A549 (cell line): ENCODE results near the gene AKAP8L. TPM values are rescaled to one million over a fixed set of nuclear protein-coding genes. Genes with fewer than 3 reads are reported as not detected.

ENCODE experiments used
- ATAC-seq, 2 experiments: fragments of 200-7000 bp in 1 of 2; fragments of >200 bp in 1 of 2; cut with Nextera tagmentation in 1 of 2; cut with Tn5 transposase in 1 of 2; 3 replicates each; pipeline versions ENCODE4 v1.8.0 to v1.9.1; 2018 to 2020; ENCODE audit warnings: mild to moderate bottlenecking in 1 of 2, moderate library complexity in 1 of 2
- CTCF ChIA-PET: fragments of 300-600 bp; sonication (Branson Sonifier 250); formaldehyde crosslinking; extraction: SDS; loops from one replicate; lab custom pipeline; 2021; ENCODE audit warnings: antibody characterized with exemption, inconsistent platforms; lab: Yijun Ruan, JAX
- POLR2A ChIA-PET: fragments of 350-600 bp; formaldehyde crosslinking; extraction: SDS; loops from one replicate; lab custom pipeline; 2021; ENCODE audit warnings: antibody characterized with exemption, inconsistent platforms; lab: Yijun Ruan, JAX
- DNase-seq, 2 experiments: peaks; one replicate each; pipeline versions ENCODE4 v3.0.0 to v3.0.0-alpha.2; 2011 to 2016; ENCODE audit warnings: low read depth in 1 of 2, low spot score in 1 of 2
- FAIRE-seq: peaks from 2 replicates; lab custom pipeline; 2011; peaks lifted over from hg19 to GRCh38; lab: Jason Lieb, UNC
- H3K27ac ChIP-seq, 2 experiments: fragments of >200 bp; sonication (Bioruptor Twin); formaldehyde crosslinking; 3 replicates each; pipeline ENCODE4 v1.5.1; 2016 to 2017
- H3K4me1 ChIP-seq: fragments of >200 bp; sonication (Bioruptor Twin); formaldehyde crosslinking; 3 replicates; pipeline ENCODE4 v1.6.1; 2016
- H3K4me2 ChIP-seq: fragments of >200 bp; sonication (Bioruptor Twin); formaldehyde crosslinking; 3 replicates; pipeline ENCODE4 v1.6.1; 2016
- H3K4me3 ChIP-seq: fragments of >200 bp; sonication (Bioruptor Twin); formaldehyde crosslinking; 3 replicates; pipeline ENCODE4 v1.5.1; 2016
- H3K9me3 ChIP-seq: fragments of >200 bp; sonication (Bioruptor Twin); formaldehyde crosslinking; 3 replicates; pipeline ENCODE4 v1.6.1; 2016
- CHD4 ChIP-seq: fragments of 200-600 bp; sonication (generic); IDR thresholded peaks from 2 replicates; pipeline ENCODE4 v1.6.1; 2016; ENCODE audit warnings: antibody characterized with exemption, mild to moderate bottlenecking, borderline replicate concordance
- E2F6 ChIP-seq: IDR thresholded peaks from 2 replicates; pipeline ENCODE4 v1.6.1; 2012; ENCODE audit warnings: low read depth, borderline replicate concordance
- EHF ChIP-seq: fragments of 250-450 bp; sonication (Bioruptor Pico); IDR thresholded peaks from 2 replicates; pipeline ENCODE4 v1.5.0; 2020; ENCODE audit warnings: mild to moderate bottlenecking
- ESRRA ChIP-seq: fragments of 150-350 bp; IDR thresholded peaks from 2 replicates; pipeline ENCODE4 v1.6.1; 2014; ENCODE audit warnings: mild to moderate bottlenecking, low read length, borderline replicate concordance
- FOXS1 ChIP-seq: fragments of 250-450 bp; sonication (Bioruptor Pico); IDR thresholded peaks from 2 replicates; pipeline ENCODE4 v1.5.0; 2020; ENCODE audit warnings: mild to moderate bottlenecking, moderate library complexity
- KDM1A ChIP-seq: fragments of 200-600 bp; sonication (generic); IDR thresholded peaks from 2 replicates; pipeline ENCODE4 v1.6.1; 2016; ENCODE audit warnings: low read depth, mild to moderate bottlenecking
- KDM5A ChIP-seq: fragments of 200-600 bp; sonication (generic); IDR thresholded peaks from 2 replicates; pipeline ENCODE4 v1.6.1; 2016; ENCODE audit warnings: antibody characterized with exemption, mild to moderate bottlenecking
- MAZ ChIP-seq: fragments of 150-350 bp; IDR thresholded peaks from 2 replicates; pipeline ENCODE4 v1.6.1; 2014; ENCODE audit warnings: antibody characterized with exemption, low read depth, low read length, borderline replicate concordance
- MYC ChIP-seq: IDR thresholded peaks from 2 replicates; pipeline ENCODE4 v1.6.1; 2012; ENCODE audit warnings: mild to moderate bottlenecking, inconsistent platforms, low read length, improper control_type of control experiment, borderline replicate concordance
- NR3C1 ChIP-seq: fragments of >200 bp; sonication (Bioruptor Twin); formaldehyde crosslinking; IDR thresholded peaks from 3 replicates; pipeline ENCODE4 v1.6.1; 2017
- PBX3 ChIP-seq: IDR thresholded peaks from 2 replicates; pipeline ENCODE4 v1.6.1; 2012
- POLR2AphosphoS2 ChIP-seq: conservative IDR thresholded peaks from 2 replicates; pipeline ENCODE4 v1.6.1; 2012; ENCODE audit warnings: low read length, improper control_type of control experiment, inconsistent platforms
- RARB ChIP-seq: fragments of 250-450 bp; sonication (Bioruptor Pico); IDR thresholded peaks from 2 replicates; pipeline ENCODE4 v1.8.0; 2021; ENCODE audit warnings: mild to moderate bottlenecking, moderate library complexity
- RCOR1 ChIP-seq: fragments of 150-350 bp; IDR thresholded peaks from 2 replicates; pipeline ENCODE4 v1.6.1; 2014; ENCODE audit warnings: antibody characterized with exemption, low read length, low read depth
- REST ChIP-seq: fragments of 200-600 bp; sonication (generic); IDR thresholded peaks from 2 replicates; pipeline ENCODE4 v1.6.1; 2016; ENCODE audit warnings: antibody characterized with exemption, mild to moderate bottlenecking, moderate library complexity
- RNF2 ChIP-seq: fragments of 200-600 bp; sonication (generic); IDR thresholded peaks from 2 replicates; pipeline ENCODE4 v1.6.1; 2016; ENCODE audit warnings: low read depth, mild to moderate bottlenecking, antibody characterized with exemption, moderate library complexity, borderline replicate concordance
- TP53 ChIP-seq: fragments of 250-450 bp; sonication (Bioruptor Pico); IDR thresholded peaks from 2 replicates; pipeline ENCODE4 v1.5.0; 2021; ENCODE audit warnings: mild to moderate bottlenecking, moderate library complexity
- USF2 ChIP-seq: fragments of 450-650 bp; IDR thresholded peaks from 2 replicates; pipeline ENCODE4 v1.6.1; 2014; ENCODE audit warnings: antibody characterized with exemption
- ZNF302 ChIP-seq: fragments of 250-450 bp; sonication (Bioruptor Pico); IDR thresholded peaks from 2 replicates; pipeline ENCODE4 v1.9.0; 2021; ENCODE audit warnings: inconsistent platforms, mild to moderate bottlenecking, moderate library complexity
- ZSCAN20 ChIP-seq: fragments of 250-450 bp; sonication (Bioruptor Pico); IDR thresholded peaks from 2 replicates; pipeline ENCODE4 v1.8.0; 2022; ENCODE audit warnings: mild to moderate bottlenecking, moderate library complexity
- WGBS: methylation state at CpG from one replicate; pipeline ENCODE4 v1.1.6; 2017; ENCODE audit errors: missing lambda C conversion rate; 5-methylcytosine and 5-hydroxymethylcytosine counted together
- polyA plus RNA-seq, 4 experiments: library from polyadenylated mRNA; depleted of rRNA in 3 of 4; stranded (reverse); fragments of >200 nt; fragmentation: RNase III in 1 of 4; extraction: RNeasy Plus Mini Kit Qiagen cat#74134 plus additional on column Dnase treatment in 1 of 4; gene quantifications; 2 replicates in 3 of 4; 3 replicates in 1 of 4; pipeline ENCODE4 v1.2.3, GENCODE V29; 2011 to 2017
- TF ChIP-seq, protein P1 (sequence below): fragments of 150-350 bp; IDR thresholded peaks from 2 replicates; pipeline ENCODE4 v1.6.1; 2014; ENCODE audit warnings: low read depth, mild to moderate bottlenecking, low read length

The AKAP8L gene
- polyA plus RNA-seq, 2 of the 4 experiments (the other 2 are of a cell fraction), result 28.4 to 42.9 TPM

GRCh38 chr19:15378534-15379082 lies 40.2 kb downstream of the AKAP8L start:
- Histone ChIP-seq H3K9me3 (no peaks in the 10 kb centered on the region), H3K27ac (peak overlapping the region; percentile 99), H3K4me1 (peaks cover 22% of the 10 kb centered on the region), H3K4me2 (peak overlapping the region; percentile 88), H3K4me3 (peak overlapping the region; percentile 69)
- no peak for FAIRE-seq
- TF ChIP-seq PBX3 (no peak), KDM5A (no peak), RARB (no peak), TP53 (CRISPR knock-in tag) (no peak), USF2 (no peak), ZNF302 (CRISPR knock-in tag) (no peak), FOXS1 (CRISPR knock-in tag) (no peak), RCOR1 (no peak)
- 0% methylated on average over 15 of the region's 22 CpGs for WGBS
- ChIA-PET CTCF (interaction anchor here (0.9 to 1.7 kb wide), 5 partner anchors 21 to 201 kb away, joined by 3 to 5 read pairs (median 4); no protein-coding TSS in a partner anchor), POLR2A (interaction anchor here (0.6 to 2.4 kb wide), 6 partner anchors 19 to 54 kb away, joined by 3 to 34 read pairs (median 4); partner anchors contain the start of gene AKAP8L)
- peak; percentile 18 to 31 for DNase-seq
- ATAC-seq, result peak; percentile 11 to 35; a peak in 4 of 6 replicates

- Histone ChIP-seq H3K9me3 (no peaks in the 10 kb centered on the region), H3K4me2 (no peak overlapping the region), H3K4me1 (peaks cover 11% of the 10 kb centered on the region), H3K27ac (no peak overlapping the region), H3K4me3 (no peak overlapping the region)
- DNase-seq, result no peak
- CTCF ChIA-PET, result interaction anchor here (0.6 kb wide), 1 partner anchor 119 kb away, joined by 5 read pairs; no protein-coding TSS in a partner anchor
- POLR2A ChIA-PET, result no interaction called here
- no peak for FAIRE-seq
- WGBS, result 90% methylated on average over 10 of the region's 24 CpGs
- no peak for TF ChIP-seq MAZ
- no peak for TF ChIP-seq RCOR1
- TF ChIP-seq CHD4, result no peak
- no peak for TF ChIP-seq KDM5A
- no peak for TF ChIP-seq ESRRA
- TF ChIP-seq MYC, result no peak
- TF ChIP-seq, protein P1, sequence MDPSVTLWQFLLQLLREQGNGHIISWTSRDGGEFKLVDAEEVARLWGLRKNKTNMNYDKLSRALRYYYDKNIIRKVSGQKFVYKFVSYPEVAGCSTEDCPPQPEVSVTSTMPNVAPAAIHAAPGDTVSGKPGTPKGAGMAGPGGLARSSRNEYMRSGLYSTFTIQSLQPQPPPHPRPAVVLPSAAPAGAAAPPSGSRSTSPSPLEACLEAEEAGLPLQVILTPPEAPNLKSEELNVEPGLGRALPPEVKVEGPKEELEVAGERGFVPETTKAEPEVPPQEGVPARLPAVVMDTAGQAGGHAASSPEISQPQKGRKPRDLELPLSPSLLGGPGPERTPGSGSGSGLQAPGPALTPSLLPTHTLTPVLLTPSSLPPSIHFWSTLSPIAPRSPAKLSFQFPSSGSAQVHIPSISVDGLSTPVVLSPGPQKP, result no peak
- TF ChIP-seq E2F6, result no peak
- no peak for TF ChIP-seq ZSCAN20 (CRISPR knock-in tag)
- no peak for TF ChIP-seq KDM1A
- TF ChIP-seq POLR2AphosphoS2, result no peak
- TF ChIP-seq RNF2, result no peak
- TF ChIP-seq EHF (CRISPR knock-in tag), result no peak
- TF ChIP-seq NR3C1, result no peak
- no peak for TF ChIP-seq REST
- ATAC-seq, result no peak
Measured at GRCh38 chr19:15374796-15375440, 43.9 kb downstream of the AKAP8L start.
